ENCODE results near the gene WDR47. TPM values are rescaled to one million over a fixed set of nuclear protein-coding genes. Genes with fewer than 3 reads are reported as not detected.

WDR47 gene
- total RNA-seq, 4 donors from 2014 or later = 2.9 to 16.5 (median 7.7) TPM

- H3K9me3 ChIP-seq = no peaks in the 10 kb centered on the region
- TF ChIP-seq, protein P1, sequence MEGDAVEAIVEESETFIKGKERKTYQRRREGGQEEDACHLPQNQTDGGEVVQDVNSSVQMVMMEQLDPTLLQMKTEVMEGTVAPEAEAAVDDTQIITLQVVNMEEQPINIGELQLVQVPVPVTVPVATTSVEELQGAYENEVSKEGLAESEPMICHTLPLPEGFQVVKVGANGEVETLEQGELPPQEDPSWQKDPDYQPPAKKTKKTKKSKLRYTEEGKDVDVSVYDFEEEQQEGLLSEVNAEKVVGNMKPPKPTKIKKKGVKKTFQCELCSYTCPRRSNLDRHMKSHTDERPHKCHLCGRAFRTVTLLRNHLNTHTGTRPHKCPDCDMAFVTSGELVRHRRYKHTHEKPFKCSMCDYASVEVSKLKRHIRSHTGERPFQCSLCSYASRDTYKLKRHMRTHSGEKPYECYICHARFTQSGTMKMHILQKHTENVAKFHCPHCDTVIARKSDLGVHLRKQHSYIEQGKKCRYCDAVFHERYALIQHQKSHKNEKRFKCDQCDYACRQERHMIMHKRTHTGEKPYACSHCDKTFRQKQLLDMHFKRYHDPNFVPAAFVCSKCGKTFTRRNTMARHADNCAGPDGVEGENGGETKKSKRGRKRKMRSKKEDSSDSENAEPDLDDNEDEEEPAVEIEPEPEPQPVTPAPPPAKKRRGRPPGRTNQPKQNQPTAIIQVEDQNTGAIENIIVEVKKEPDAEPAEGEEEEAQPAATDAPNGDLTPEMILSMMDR (IDR thresholded peaks at IDR 0.05) = peak in 1 of 6 experiments; percentile 26
- TF ChIP-seq POLR2A (IDR thresholded peaks at IDR 0.05) = peak; percentile 88 to 91
Measured at GRCh38 chr1:108963052-108963686, 78.7 kb downstream of the WDR47 start, which contains the start of gene CLCC1. Gene CLCC1, minus strand, starts transcription at chr1:108963484. Its CDS starts 13,047 bp downstream, at chr1:108950437.

DNA sequence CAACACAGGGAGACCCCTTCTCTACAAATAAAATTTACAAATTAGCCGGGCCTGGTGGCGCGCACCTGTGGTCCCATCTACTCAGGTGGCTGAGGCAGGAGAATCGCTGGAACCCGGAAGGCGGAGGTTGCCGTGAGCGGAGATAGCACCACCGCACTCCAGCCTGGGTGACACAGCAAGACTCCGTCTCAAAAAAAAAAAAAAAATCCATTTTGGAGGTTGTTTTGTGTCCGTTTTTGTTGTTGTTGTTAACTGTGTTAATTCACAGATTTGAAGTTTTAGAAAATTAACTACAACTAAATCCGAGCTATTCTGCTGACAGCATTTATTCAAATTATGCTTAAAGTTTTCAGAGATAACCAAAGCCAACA is 79.2 kb downstream of the WDR47 start:
- Histone ChIP-seq H3K4me3 (peak overlapping the region; percentile 66 to 88 (median 78)), H3K27me3 (no peaks in the 10 kb centered on the region), H3K9me3 (no peaks in the 10 kb centered on the region), H3K4me1 (peaks cover 0 to 14% (median 6%) of the 10 kb centered on the region in 4 donors), H3K27ac (peak overlapping the region; percentile 92 to 100 (median 97)), H3K36me3 (peaks cover 0 to 9% (median 0%) of the 10 kb centered on the region in 3 donors)
- DNase-seq = peak; percentile 47 to 78 (median 76)
- no peak for TF ChIP-seq POLR2A (IDR thresholded peaks at IDR 0.05)
- TF ChIP-seq, protein P1 (IDR thresholded peaks at IDR 0.05) = no peak

More at GRCh38 chr1:108963052-108963686, 78.7 kb downstream of the WDR47 start, which contains the start of gene CLCC1:
- Histone ChIP-seq H3K27me3 (no peaks in the 10 kb centered on the region), H3K4me1 (peaks cover 0 to 14% (median 6%) of the 10 kb centered on the region in 4 donors), H3K4me3 (peak within 1 kb of the TSS; percentile 66 to 88 (median 78)), H3K36me3 (peaks cover 0 to 9% (median 0%) of the 10 kb centered on the region in 3 donors), H3K27ac (peak within 1 kb of the TSS; percentile 92 to 100 (median 97))
- peak; percentile 96 to 98 (median 97) for DNase-seq

GRCh38 chr1:108961752-108962486 is 80.0 kb downstream of the WDR47 start:
- TF ChIP-seq POLR2A (IDR thresholded peaks at IDR 0.05) = no peak
- TF ChIP-seq, protein P1 (IDR thresholded peaks at IDR 0.05) = no peak
- no peak for DNase-seq
- H3K27me3 ChIP-seq = no peaks in the 10 kb centered on the region
- no peaks in the 10 kb centered on the region for H3K9me3 ChIP-seq
- H3K4me1 ChIP-seq = peaks cover 0 to 14% (median 6%) of the 10 kb centered on the region in 4 donors
- peak overlapping the region; percentile 66 to 88 (median 78) for H3K4me3 ChIP-seq
- peaks cover 0 to 9% (median 0%) of the 10 kb centered on the region in 3 donors for H3K36me3 ChIP-seq
- H3K27ac ChIP-seq = peak overlapping the region; percentile 92 to 100 (median 97)

GRCh38 chr1:108961198-108961597 is 80.7 kb downstream of the WDR47 start:
- no peak overlapping the region for H3K27ac ChIP-seq
- peaks cover 0 to 9% (median 0%) of the 10 kb centered on the region in 3 donors for H3K36me3 ChIP-seq
- TF ChIP-seq POLR2A (IDR thresholded peaks at IDR 0.05) = no peak
- TF ChIP-seq, protein P1 (IDR thresholded peaks at IDR 0.05) = no peak
- H3K4me1 ChIP-seq = peaks cover 0 to 14% (median 6%) of the 10 kb centered on the region in 4 donors
- DNase-seq = no peak
- no peaks in the 10 kb centered on the region for H3K27me3 ChIP-seq
- H3K4me3 ChIP-seq = no peak overlapping the region
- no peaks in the 10 kb centered on the region for H3K9me3 ChIP-seq

DNA sequence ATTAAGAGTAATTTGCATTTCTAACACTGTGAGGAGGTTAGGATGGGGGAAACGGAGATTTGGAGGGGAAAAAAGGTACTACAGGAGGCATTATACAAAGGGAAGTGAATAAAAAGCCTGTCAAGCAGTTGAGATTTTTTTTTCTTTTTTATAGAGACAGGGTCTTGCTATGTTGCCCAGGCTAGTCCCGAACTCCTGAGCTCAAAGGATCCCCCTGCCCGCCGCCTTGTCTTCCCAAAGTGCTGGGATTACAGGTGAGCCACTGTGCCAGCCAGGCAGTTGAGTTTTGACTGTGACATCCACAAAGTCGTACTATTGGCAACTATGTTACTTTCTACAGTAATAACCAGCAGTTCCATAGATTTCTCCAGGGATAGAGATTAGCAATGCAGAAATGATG is 81.2 kb downstream of the WDR47 start:
- TF ChIP-seq POLR2A (IDR thresholded peaks at IDR 0.05) = no peak
- TF ChIP-seq, protein P1 (IDR thresholded peaks at IDR 0.05) = no peak

More for the DNA sequence above, 81.2 kb downstream of the WDR47 start:
- H3K4me3 ChIP-seq = no peak overlapping the region
- no peaks in the 10 kb centered on the region for H3K9me3 ChIP-seq
- H3K27ac ChIP-seq = no peak overlapping the region
- peaks cover 0 to 14% (median 6%) of the 10 kb centered on the region in 4 donors for H3K4me1 ChIP-seq
- peaks cover 0 to 12% (median 0%) of the 10 kb centered on the region in 3 donors for H3K36me3 ChIP-seq
- no peaks in the 10 kb centered on the region for H3K27me3 ChIP-seq
- DNase-seq = no peak
